NCI-H187 (cell line): ENCODE results near the gene MRGPRE.

Source experiments
- DNase-seq, 2 experiments: peaks; one replicate each; lab custom pipeline; 2025; lab: John Stamatoyannopoulos, UW

MRGPRE gene

GRCh38 chr11:3213659-3214419, 18.4 kb downstream of the MRGPRE start:
- no peak for DNase-seq

- no peak for DNase-seq
These were observed 23.9 kb downstream of the MRGPRE start for GRCh38 chr11:3208272-3208671.

GRCh38 chr11:3207526-3208189, 24.6 kb downstream of the MRGPRE start:
- no peak for DNase-seq

GRCh38 chr11:3206922-3207204, 25.4 kb downstream of the MRGPRE start:
- DNase-seq = no peak

GRCh38 chr11:3206156-3206921, 25.9 kb downstream of the MRGPRE start:
- DNase-seq = no peak

- DNase-seq = no peak
These were observed 26.7 kb downstream of the MRGPRE start for GRCh38 chr11:3205261-3206155.

GRCh38 chr11:3204141-3205015, 27.8 kb downstream of the MRGPRE start:
- DNase-seq = no peak

- no peak for DNase-seq
These were observed 28.8 kb downstream of the MRGPRE start for GRCh38 chr11:3203221-3204043.

- no peak for DNase-seq
These were observed 29.5 kb downstream of the MRGPRE start for GRCh38 chr11:3202759-3203158.

- no peak for DNase-seq
These were observed 29.9 kb downstream of the MRGPRE start for GRCh38 chr11:3202305-3202704.

- no peak for DNase-seq
These were observed 30.5 kb downstream of the MRGPRE start for GRCh38 chr11:3201677-3202181.

GRCh38 chr11:3201112-3201581, 31.1 kb downstream of the MRGPRE start:
- DNase-seq = no peak

- DNase-seq = no peak
These were observed 31.7 kb downstream of the MRGPRE start for GRCh38 chr11:3200388-3201111.

GRCh38 chr11:3199537-3200295, 32.5 kb downstream of the MRGPRE start:
- no peak for DNase-seq

GRCh38 chr11:3198815-3199214, 33.4 kb downstream of the MRGPRE start:
- DNase-seq = no peak

- DNase-seq = no peak
These were observed 34.2 kb downstream of the MRGPRE start for GRCh38 chr11:3197878-3198528.

- DNase-seq = no peak
These were observed 35.0 kb downstream of the MRGPRE start for GRCh38 chr11:3197044-3197695.
